HG02840 (cell line): Measurements from ENCODE around the gene ACVRL1.

Experiments
- ATAC-seq: cut with Tn5 transposase; IDR thresholded peaks from one replicate; pipeline ENCODE4 v1.9.1; 2021; ENCODE audit warnings: mild to moderate bottlenecking, moderate library complexity, moderate number of reproducible peaks; ENCODE audit not compliant: unreplicated experiment, low FRiP score

ACVRL1 gene

GRCh38 chr12:51913071-51914033 lies 6.0 kb downstream of the ACVRL1 start:
- ATAC-seq: no peak

GRCh38 chr12:51914034-51914923 lies 7.0 kb downstream of the ACVRL1 start:
- ATAC-seq: no peak

GRCh38 chr12:51915003-51915625 lies 7.8 kb downstream of the ACVRL1 start:
- ATAC-seq: no peak

GRCh38 chr12:51915951-51916350 lies 8.6 kb downstream of the ACVRL1 start:
- ATAC-seq: no peak

- no peak for ATAC-seq
These were observed 9.8 kb downstream of the ACVRL1 start for GRCh38 chr12:51917041-51917590.

- no peak for ATAC-seq
These were observed 10.6 kb downstream of the ACVRL1 start for GRCh38 chr12:51917746-51918453.

GRCh38 chr12:51920046-51920445 lies 12.7 kb downstream of the ACVRL1 start:
- ATAC-seq: no peak

- no peak for ATAC-seq
These were observed 13.9 kb downstream of the ACVRL1 start for GRCh38 chr12:51921017-51921725.

- no peak for ATAC-seq
These were observed 14.8 kb downstream of the ACVRL1 start for GRCh38 chr12:51922146-51922545.

- no peak for ATAC-seq
These were observed 15.6 kb downstream of the ACVRL1 start for GRCh38 chr12:51922762-51923505.

- no peak for ATAC-seq
These were observed 16.4 kb downstream of the ACVRL1 start for GRCh38 chr12:51923506-51924365.

- no peak for ATAC-seq
These were observed 17.4 kb downstream of the ACVRL1 start for GRCh38 chr12:51924551-51925319.

- no peak for ATAC-seq
These were observed 18.2 kb downstream of the ACVRL1 start for GRCh38 chr12:51925346-51926063.

GRCh38 chr12:51926064-51926632 lies 18.8 kb downstream of the ACVRL1 start:
- no peak for ATAC-seq

GRCh38 chr12:51926718-51927117 lies 19.4 kb downstream of the ACVRL1 start:
- no peak for ATAC-seq
